Measurements from ENCODE around the gene GNG14. TPM values are rescaled to one million over a fixed set of nuclear protein-coding genes. Genes with fewer than 3 reads are reported as not detected.

Gene GNG14
- total and polyA plus RNA-seq, 2 of the 13 experiments (the other 11 are each of a cell fraction or from before 2014, with no cell fraction given) = not detected

GRCh38 chr19:12736995-12737834, 49.4 kb downstream of the GNG14 start, which contains the start of gene GET3 (continued):
- TF ChIP-seq, protein P1, sequence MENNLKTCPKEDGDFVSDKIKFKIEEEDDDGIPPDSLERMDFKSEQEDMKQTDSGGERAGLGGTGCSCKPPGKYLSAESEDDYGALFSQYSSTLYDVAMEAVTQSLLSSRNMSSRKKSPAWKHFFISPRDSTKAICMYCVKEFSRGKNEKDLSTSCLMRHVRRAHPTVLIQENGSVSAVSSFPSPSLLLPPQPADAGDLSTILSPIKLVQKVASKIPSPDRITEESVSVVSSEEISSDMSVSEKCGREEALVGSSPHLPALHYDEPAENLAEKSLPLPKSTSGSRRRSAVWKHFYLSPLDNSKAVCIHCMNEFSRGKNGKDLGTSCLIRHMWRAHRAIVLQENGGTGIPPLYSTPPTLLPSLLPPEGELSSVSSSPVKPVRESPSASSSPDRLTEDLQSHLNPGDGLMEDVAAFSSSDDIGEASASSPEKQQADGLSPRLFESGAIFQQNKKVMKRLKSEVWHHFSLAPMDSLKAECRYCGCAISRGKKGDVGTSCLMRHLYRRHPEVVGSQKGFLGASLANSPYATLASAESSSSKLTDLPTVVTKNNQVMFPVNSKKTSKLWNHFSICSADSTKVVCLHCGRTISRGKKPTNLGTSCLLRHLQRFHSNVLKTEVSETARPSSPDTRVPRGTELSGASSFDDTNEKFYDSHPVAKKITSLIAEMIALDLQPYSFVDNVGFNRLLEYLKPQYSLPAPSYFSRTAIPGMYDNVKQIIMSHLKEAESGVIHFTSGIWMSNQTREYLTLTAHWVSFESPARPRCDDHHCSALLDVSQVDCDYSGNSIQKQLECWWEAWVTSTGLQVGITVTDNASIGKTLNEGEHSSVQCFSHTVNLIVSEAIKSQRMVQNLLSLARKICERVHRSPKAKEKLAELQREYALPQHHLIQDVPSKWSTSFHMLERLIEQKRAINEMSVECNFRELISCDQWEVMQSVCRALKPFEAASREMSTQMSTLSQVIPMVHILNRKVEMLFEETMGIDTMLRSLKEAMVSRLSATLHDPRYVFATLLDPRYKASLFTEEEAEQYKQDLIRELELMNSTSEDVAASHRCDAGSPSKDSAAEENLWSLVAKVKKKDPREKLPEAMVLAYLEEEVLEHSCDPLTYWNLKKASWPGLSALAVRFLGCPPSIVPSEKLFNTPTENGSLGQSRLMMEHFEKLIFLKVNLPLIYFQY (CRISPR knock-in tag; IDR thresholded peaks at IDR 0.05; ENCODE audit: borderline replicate concordance) = no peak
- no peak for TF ChIP-seq NONO (IDR thresholded peaks at IDR 0.05)
- no peak; the same call in 1 of the 2 replicates for TF ChIP-seq NONO (CRISPR knock-in tag; conservative IDR thresholded peaks at IDR 0.05)
- TF ChIP-seq RORA (CRISPR knock-in tag; IDR thresholded peaks at IDR 0.05) = no peak
- TF ChIP-seq MAFG (CRISPR knock-in tag; IDR thresholded peaks at IDR 0.05) = no peak
- TF ChIP-seq MTA3 (CRISPR knock-in tag; IDR thresholded peaks at IDR 0.05) = no peak
- TF ChIP-seq, protein P2, sequence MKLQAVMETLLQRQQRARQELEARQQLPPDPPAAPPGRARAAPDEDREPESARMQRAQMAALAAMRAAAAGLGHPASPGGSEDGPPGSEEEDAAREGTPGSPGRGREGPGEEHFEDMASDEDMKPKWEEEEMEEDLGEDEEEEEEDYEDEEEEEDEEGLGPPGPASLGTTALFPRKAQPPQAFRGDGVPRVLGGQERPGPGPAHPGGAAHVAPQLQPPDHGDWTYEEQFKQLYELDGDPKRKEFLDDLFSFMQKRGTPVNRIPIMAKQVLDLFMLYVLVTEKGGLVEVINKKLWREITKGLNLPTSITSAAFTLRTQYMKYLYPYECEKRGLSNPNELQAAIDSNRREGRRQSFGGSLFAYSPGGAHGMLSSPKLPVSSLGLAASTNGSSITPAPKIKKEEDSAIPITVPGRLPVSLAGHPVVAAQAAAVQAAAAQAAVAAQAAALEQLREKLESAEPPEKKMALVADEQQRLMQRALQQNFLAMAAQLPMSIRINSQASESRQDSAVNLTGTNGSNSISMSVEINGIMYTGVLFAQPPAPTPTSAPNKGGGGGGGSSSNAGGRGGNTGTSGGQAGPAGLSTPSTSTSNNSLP (IDR thresholded peaks at IDR 0.05; ENCODE audit: low read depth, low read length) = no peak
- TF ChIP-seq, protein P3, sequence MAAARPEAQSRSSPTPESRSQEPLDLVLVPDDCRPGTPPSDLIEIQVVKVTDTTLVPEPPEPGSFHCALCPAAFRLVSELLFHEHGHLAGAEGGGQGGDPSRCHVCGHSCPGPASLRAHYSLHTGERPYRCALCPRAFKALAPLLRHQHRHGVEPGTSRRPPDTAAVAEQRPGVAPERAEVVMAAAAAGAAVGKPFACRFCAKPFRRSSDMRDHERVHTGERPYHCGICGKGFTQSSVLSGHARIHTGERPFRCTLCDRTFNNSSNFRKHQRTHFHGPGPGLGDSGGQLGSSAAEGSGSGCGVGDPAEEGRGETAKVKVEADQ (CRISPR knock-in tag; IDR thresholded peaks at IDR 0.05; ENCODE audit: borderline replicate concordance) = peak; percentile 70; the same call in 1 of the 2 replicates
- TF ChIP-seq RCOR2 (CRISPR knock-in tag; IDR thresholded peaks at IDR 0.05) = no peak
- TF ChIP-seq, protein P4, sequence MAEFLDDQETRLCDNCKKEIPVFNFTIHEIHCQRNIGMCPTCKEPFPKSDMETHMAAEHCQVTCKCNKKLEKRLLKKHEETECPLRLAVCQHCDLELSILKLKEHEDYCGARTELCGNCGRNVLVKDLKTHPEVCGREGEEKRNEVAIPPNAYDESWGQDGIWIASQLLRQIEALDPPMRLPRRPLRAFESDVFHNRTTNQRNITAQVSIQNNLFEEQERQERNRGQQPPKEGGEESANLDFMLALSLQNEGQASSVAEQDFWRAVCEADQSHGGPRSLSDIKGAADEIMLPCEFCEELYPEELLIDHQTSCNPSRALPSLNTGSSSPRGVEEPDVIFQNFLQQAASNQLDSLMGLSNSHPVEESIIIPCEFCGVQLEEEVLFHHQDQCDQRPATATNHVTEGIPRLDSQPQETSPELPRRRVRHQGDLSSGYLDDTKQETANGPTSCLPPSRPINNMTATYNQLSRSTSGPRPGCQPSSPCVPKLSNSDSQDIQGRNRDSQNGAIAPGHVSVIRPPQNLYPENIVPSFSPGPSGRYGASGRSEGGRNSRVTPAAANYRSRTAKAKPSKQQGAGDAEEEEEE (CRISPR knock-in tag; IDR thresholded peaks at IDR 0.05; ENCODE audit: borderline replicate concordance) = no peak
- TF ChIP-seq MXD3 (CRISPR knock-in tag; IDR thresholded peaks at IDR 0.05) = no peak
- no peak for TF ChIP-seq REL (CRISPR knock-in tag; conservative IDR thresholded peaks at IDR 0.05)
- peak; percentile 83; the same call in 1 of the 2 replicates for TF ChIP-seq ZNF724P (CRISPR knock-in tag; IDR thresholded peaks at IDR 0.05; ENCODE audit: borderline replicate concordance)
- TF ChIP-seq, protein P5, sequence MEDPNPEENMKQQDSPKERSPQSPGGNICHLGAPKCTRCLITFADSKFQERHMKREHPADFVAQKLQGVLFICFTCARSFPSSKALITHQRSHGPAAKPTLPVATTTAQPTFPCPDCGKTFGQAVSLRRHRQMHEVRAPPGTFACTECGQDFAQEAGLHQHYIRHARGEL (CRISPR knock-in tag; IDR thresholded peaks at IDR 0.05) = no peak
- no peak; the same call in 1 of the 2 replicates for TF ChIP-seq MIER3 (CRISPR knock-in tag; IDR thresholded peaks at IDR 0.05; ENCODE audit: borderline replicate concordance)
- TF ChIP-seq, protein P6, sequence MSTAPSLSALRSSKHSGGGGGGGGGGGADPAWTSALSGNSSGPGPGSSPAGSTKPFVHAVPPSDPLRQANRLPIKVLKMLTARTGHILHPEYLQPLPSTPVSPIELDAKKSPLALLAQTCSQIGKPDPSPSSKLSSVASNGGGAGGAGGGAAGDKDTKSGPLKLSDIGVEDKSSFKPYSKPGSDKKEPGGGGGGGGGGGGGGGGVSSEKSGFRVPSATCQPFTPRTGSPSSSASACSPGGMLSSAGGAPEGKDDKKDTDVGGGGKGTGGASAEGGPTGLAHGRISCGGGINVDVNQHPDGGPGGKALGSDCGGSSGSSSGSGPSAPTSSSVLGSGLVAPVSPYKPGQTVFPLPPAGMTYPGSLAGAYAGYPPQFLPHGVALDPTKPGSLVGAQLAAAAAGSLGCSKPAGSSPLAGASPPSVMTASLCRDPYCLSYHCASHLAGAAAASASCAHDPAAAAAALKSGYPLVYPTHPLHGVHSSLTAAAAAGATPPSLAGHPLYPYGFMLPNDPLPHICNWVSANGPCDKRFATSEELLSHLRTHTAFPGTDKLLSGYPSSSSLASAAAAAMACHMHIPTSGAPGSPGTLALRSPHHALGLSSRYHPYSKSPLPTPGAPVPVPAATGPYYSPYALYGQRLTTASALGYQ (CRISPR knock-in tag; IDR thresholded peaks at IDR 0.05) = no peak
